Measurements from ENCODE around the gene FBXO4.
"Not testable (repeated sequence)": the region's sequence is repeated elsewhere in the genome, so short reads cannot be mapped to it uniquely, and the experiment has no call there.

FBXO4 gene

DNA sequence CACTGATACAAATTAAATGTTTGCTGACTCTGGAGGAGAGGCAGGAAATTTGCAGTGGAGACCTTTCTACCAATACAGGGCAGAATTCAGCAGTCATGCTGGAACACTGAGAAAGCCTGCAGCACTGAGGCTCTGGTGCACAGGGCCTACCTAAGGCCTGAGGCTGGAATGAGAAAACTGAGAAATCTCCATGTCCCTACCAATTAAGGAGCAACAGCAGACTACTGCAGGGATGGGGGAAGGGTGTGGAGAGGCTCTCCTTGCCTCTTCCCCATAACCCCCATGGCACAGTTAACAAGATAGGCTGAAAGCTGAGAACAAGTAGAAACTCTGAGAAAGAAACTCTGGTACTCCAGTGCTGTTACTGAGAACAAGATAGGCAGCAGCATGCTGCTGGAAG lies 10.5 kb downstream of the FBXO4 start:
- no peak overlapping the region for H3K9ac ChIP-seq

DNA sequence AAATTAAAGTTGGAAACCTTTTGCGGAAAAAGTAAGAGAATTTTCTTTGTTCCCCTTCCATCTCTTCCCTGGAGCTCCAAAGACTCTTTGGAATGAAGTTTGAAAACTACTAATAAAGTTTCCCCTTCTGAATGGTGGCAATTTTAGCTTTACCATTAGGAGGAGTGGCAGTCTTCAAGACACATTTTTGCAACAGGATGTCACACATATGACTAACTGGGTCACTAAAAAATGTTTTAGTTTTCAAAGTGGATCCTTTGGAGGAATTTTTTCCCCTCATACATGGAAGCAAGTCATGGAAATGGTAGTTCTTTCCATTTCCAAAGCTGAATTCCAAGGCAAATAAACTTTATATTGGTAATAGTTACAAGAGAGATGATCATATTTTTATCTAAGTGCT lies 15.6 kb downstream of the FBXO4 start:
- no peaks in the 10 kb centered on the region for H3K36me3 ChIP-seq (ENCODE audit: insufficient read depth)
- H4K20me1 ChIP-seq (ENCODE audit: insufficient read depth) = no peaks in the 10 kb centered on the region
- H3K4me2 ChIP-seq = no peak overlapping the region
- no peaks in the 10 kb centered on the region for H3K27me3 ChIP-seq (ENCODE audit: insufficient read depth, low read depth)
- TF ChIP-seq, protein P1, sequence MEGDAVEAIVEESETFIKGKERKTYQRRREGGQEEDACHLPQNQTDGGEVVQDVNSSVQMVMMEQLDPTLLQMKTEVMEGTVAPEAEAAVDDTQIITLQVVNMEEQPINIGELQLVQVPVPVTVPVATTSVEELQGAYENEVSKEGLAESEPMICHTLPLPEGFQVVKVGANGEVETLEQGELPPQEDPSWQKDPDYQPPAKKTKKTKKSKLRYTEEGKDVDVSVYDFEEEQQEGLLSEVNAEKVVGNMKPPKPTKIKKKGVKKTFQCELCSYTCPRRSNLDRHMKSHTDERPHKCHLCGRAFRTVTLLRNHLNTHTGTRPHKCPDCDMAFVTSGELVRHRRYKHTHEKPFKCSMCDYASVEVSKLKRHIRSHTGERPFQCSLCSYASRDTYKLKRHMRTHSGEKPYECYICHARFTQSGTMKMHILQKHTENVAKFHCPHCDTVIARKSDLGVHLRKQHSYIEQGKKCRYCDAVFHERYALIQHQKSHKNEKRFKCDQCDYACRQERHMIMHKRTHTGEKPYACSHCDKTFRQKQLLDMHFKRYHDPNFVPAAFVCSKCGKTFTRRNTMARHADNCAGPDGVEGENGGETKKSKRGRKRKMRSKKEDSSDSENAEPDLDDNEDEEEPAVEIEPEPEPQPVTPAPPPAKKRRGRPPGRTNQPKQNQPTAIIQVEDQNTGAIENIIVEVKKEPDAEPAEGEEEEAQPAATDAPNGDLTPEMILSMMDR (conservative IDR thresholded peaks at IDR 0.05; ENCODE audit: low read depth, low read length) = no peak
- H3K9ac ChIP-seq = no peak overlapping the region
- H3K4me1 ChIP-seq (ENCODE audit: low read depth, poor library complexity, severe bottlenecking) = peaks cover 12% of the 10 kb centered on the region
- no peaks in the 10 kb centered on the region for H3K79me2 ChIP-seq (ENCODE audit: insufficient read depth, low read depth)
- H2AFZ ChIP-seq (ENCODE audit: low read depth) = no peak overlapping the region
- H3K4me3 ChIP-seq (IDR thresholded peaks at IDR 0.05; ENCODE audit: insufficient read depth, low read depth, low read length) = no peak overlapping the region
- H3K27ac ChIP-seq = no peak overlapping the region

More for the DNA sequence above, 10.5 kb downstream of the FBXO4 start:
- Histone ChIP-seq H3K4me3 (IDR thresholded peaks at IDR 0.05; ENCODE audit: insufficient read depth, low read depth, low read length) (no peak overlapping the region), H3K79me2 (ENCODE audit: insufficient read depth, low read depth) (no peaks in the 10 kb centered on the region), H2AFZ (ENCODE audit: low read depth) (no peak overlapping the region), H3K27me3 (ENCODE audit: insufficient read depth, low read depth) (no peaks in the 10 kb centered on the region), H3K4me2 (no peak overlapping the region), H3K36me3 (ENCODE audit: insufficient read depth) (no peaks in the 10 kb centered on the region), H3K27ac (no peak overlapping the region), H4K20me1 (ENCODE audit: insufficient read depth) (no peaks in the 10 kb centered on the region), H3K4me1 (ENCODE audit: low read depth, poor library complexity, severe bottlenecking) (no peaks in the 10 kb centered on the region)
- TF ChIP-seq, protein P1 (conservative IDR thresholded peaks at IDR 0.05; ENCODE audit: low read depth, low read length) = no peak

DNA sequence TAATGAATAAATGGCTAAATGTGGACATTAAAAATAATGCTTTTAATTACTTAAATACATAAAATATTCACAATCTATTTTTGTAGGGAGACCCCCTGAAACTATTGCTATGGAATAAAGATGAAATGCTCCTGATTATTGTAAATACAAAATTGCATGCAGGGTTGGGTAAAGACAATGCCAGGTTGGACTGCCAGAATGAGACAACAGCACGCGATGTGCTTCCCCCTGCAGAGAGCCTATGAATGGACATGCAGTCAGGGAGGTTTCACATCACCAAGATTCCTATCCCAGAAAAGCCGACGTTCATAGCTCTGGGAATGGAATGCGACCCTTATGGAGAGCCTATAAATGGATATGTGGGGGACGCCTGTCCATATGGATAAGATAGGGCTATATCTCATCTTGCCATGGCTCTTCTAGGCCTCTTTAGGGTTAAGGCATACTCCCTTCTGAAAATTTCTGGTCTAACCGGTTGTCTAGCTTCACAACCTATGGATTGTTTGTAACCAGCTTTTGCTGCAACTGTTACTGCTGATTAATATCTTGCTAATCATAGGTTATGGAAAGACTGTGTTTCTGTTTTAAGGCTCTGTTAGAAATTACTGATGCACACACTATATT lies 20.4 kb downstream of the FBXO4 start:
- H3K27ac ChIP-seq; H3K79me2 ChIP-seq (ENCODE audit: insufficient read depth, low read depth); H3K4me3 ChIP-seq (IDR thresholded peaks at IDR 0.05; ENCODE audit: insufficient read depth, low read depth, low read length); H3K36me3 ChIP-seq (ENCODE audit: insufficient read depth); H2AFZ ChIP-seq (ENCODE audit: low read depth); H4K20me1 ChIP-seq (ENCODE audit: insufficient read depth); H3K4me2 ChIP-seq; H3K27me3 ChIP-seq (ENCODE audit: insufficient read depth, low read depth); H3K9ac ChIP-seq: not testable (repeated sequence)
- peaks cover 12% of the 10 kb centered on the region for H3K4me1 ChIP-seq (ENCODE audit: low read depth, poor library complexity, severe bottlenecking)

DNA sequence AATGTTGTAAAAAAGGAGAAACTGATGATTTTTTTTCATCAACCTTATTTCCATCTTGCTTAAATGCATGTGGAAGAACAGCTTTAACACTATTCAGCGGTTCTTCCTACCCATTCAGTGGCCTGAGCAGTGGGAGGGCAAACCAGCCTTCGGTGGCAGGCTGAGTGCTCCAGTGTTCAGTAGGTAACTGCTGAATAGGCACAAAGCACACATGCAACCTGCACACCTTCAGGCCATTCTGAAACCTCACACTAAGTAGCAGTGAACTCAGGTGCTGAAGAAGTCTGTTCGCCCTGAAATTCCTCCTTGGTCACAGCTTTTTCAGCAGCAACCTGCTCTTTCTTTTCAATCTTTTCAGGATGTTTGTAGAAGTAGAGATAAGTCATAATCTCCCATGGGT lies 26.1 kb downstream of the FBXO4 start:
- Histone ChIP-seq H3K4me1 (ENCODE audit: low read depth, poor library complexity, severe bottlenecking) (no peaks in the 10 kb centered on the region), H3K4me2 (no peak overlapping the region), H3K27ac (no peak overlapping the region), H3K36me3 (ENCODE audit: insufficient read depth) (no peaks in the 10 kb centered on the region), H3K27me3 (ENCODE audit: insufficient read depth, low read depth) (no peaks in the 10 kb centered on the region), H3K4me3 (IDR thresholded peaks at IDR 0.05; ENCODE audit: insufficient read depth, low read depth, low read length) (no peak overlapping the region), H2AFZ (ENCODE audit: low read depth) (no peak overlapping the region), H4K20me1 (ENCODE audit: insufficient read depth) (no peaks in the 10 kb centered on the region), H3K79me2 (ENCODE audit: insufficient read depth, low read depth) (no peaks in the 10 kb centered on the region), H3K9ac (no peak overlapping the region)
- TF ChIP-seq, protein P1 (conservative IDR thresholded peaks at IDR 0.05; ENCODE audit: low read depth, low read length) = no peak

DNA sequence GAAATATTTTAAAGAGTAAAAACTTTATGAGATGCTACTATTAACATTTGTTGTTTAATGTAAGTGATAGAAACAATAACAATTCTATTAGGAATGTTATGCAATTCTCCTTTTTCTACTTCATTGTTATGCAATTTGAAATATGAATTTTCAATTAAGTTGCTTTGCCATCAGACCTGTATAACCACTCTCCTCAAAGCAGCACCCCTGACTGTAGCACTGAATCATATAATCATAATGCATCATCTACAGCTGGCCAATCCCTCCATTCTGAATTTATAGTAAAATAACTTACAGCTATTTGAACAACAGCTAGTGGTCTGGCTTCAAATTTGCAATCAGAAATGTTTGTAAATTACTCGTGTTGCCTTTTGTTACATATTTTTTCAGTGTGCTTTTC lies 29.2 kb downstream of the FBXO4 start:
- H3K9ac ChIP-seq = no peak overlapping the region
- no peak overlapping the region for H3K4me2 ChIP-seq
- TF ChIP-seq, protein P1 (conservative IDR thresholded peaks at IDR 0.05; ENCODE audit: low read depth, low read length) = no peak
- H3K27ac ChIP-seq = no peak overlapping the region
- H3K4me3 ChIP-seq (IDR thresholded peaks at IDR 0.05; ENCODE audit: insufficient read depth, low read depth, low read length) = no peak overlapping the region
- H3K4me1 ChIP-seq (ENCODE audit: low read depth, poor library complexity, severe bottlenecking) = no peaks in the 10 kb centered on the region
- H2AFZ ChIP-seq (ENCODE audit: low read depth) = no peak overlapping the region
- no peaks in the 10 kb centered on the region for H3K36me3 ChIP-seq (ENCODE audit: insufficient read depth)
- H4K20me1 ChIP-seq (ENCODE audit: insufficient read depth) = no peaks in the 10 kb centered on the region
- H3K79me2 ChIP-seq (ENCODE audit: insufficient read depth, low read depth) = no peaks in the 10 kb centered on the region
- no peaks in the 10 kb centered on the region for H3K27me3 ChIP-seq (ENCODE audit: insufficient read depth, low read depth)

Measured in KMS-11 (cell line).